HepG2 (cell line): ENCODE measurements around the gene NUDT22. TPM values are rescaled to one million over a fixed set of nuclear protein-coding genes. Genes with fewer than 3 reads are reported as not detected.

Source experiments
- ATF2 ChIP-seq: sonication (generic); formaldehyde crosslinking; IDR thresholded peaks from 2 replicates; pipeline ENCODE4 v1.4.0; 2020; ENCODE audit warnings: missing genetic modification reagents
- KLF6 ChIP-seq: IDR thresholded peaks from 2 replicates; pipeline ENCODE4 v1.8.0; 2016; ENCODE audit warnings: missing biosample characterization, missing genetic modification reagents
- MTF1 ChIP-seq: sonication (generic); formaldehyde crosslinking; IDR thresholded peaks from 2 replicates; pipeline ENCODE4 v1.5.0; 2020; ENCODE audit warnings: missing genetic modification reagents
- MXD3 ChIP-seq: IDR thresholded peaks from 2 replicates; pipeline ENCODE4 v1.6.1; 2016; ENCODE audit warnings: mild to moderate bottlenecking, missing biosample characterization, missing genetic modification reagents
- MYNN ChIP-seq: sonication (generic); formaldehyde crosslinking; IDR thresholded peaks from 2 replicates; pipeline ENCODE4 v1.4.0; 2020; ENCODE audit warnings: mild to moderate bottlenecking, low read depth, missing genetic modification reagents
- TOPORS ChIP-seq: sonication (generic); formaldehyde crosslinking; IDR thresholded peaks from 2 replicates; pipeline ENCODE4 v1.8.0; 2023; ENCODE audit warnings: mild to moderate bottlenecking, missing genetic modification reagents
- ZNF136 ChIP-seq: sonication (generic); formaldehyde crosslinking; IDR thresholded peaks from 2 replicates; pipeline ENCODE4 v1.8.1; 2022; ENCODE audit warnings: low read depth, mild to moderate bottlenecking, moderate library complexity, missing genetic modification reagents
- ZNF234 ChIP-seq: sonication (generic); formaldehyde crosslinking; conservative IDR thresholded peaks from 2 replicates; pipeline ENCODE4 v1.5.1; 2020; ENCODE audit warnings: mild to moderate bottlenecking, missing genetic modification reagents
- ZNF331 ChIP-seq: sonication (generic); formaldehyde crosslinking; IDR thresholded peaks from 2 replicates; pipeline ENCODE4 v1.4.0; 2020; ENCODE audit warnings: missing genetic modification reagents
- ZNF343 ChIP-seq: sonication (generic); formaldehyde crosslinking; IDR thresholded peaks from 2 replicates; pipeline ENCODE4 v1.4.0; 2020; ENCODE audit warnings: mild to moderate bottlenecking, missing genetic modification reagents
- ZNF432 ChIP-seq: sonication (generic); formaldehyde crosslinking; IDR thresholded peaks from 2 replicates; pipeline ENCODE4 v1.5.0; 2020; ENCODE audit warnings: missing genetic modification reagents, mild to moderate bottlenecking, borderline replicate concordance
- ZNF512B ChIP-seq: sonication (generic); formaldehyde crosslinking; IDR thresholded peaks from 2 replicates; pipeline ENCODE4 v1.5.1; 2020; ENCODE audit warnings: missing genetic modification reagents, mild to moderate bottlenecking, borderline replicate concordance
- ZNF660 ChIP-seq: sonication (generic); formaldehyde crosslinking; IDR thresholded peaks from 2 replicates; pipeline ENCODE4 v1.5.1; 2020; ENCODE audit warnings: mild to moderate bottlenecking, low read depth, missing genetic modification reagents, borderline replicate concordance
- ZNF670 ChIP-seq: sonication (generic); formaldehyde crosslinking; IDR thresholded peaks from 2 replicates; pipeline ENCODE4 v1.8.0; 2022; ENCODE audit warnings: mild to moderate bottlenecking, missing genetic modification reagents, borderline replicate concordance
- polyA plus RNA-seq, 8 experiments: library from polyadenylated mRNA; depleted of rRNA in 3 of 8; stranded (reverse) in 7 of 8; unstranded in 1 of 8; fragments of >200 nt; fragmentation: Illumina TruSeq in 4 of 8; extraction: Trizol in 4 of 8; gene quantifications; 2 replicates each; pipeline versions ENCODE4 v1.2.1 to v1.2.3, GENCODE V29; 2011 to 2016; ENCODE audit warnings: low read depth in 4 of 8, missing spikeins in 1 of 8, mixed read lengths in 1 of 8; ENCODE audit not compliant: insufficient read depth in 1 of 8
- total RNA-seq, 5 experiments: library from RNA; depleted of rRNA; stranded (reverse); fragments of >200 nt; fragmentation: Illumina TruSeq; extraction: Trizol; gene quantifications; 2 replicates each; pipeline ENCODE4 v1.2.3, GENCODE V29; 2016; ENCODE audit warnings: low read depth in 1 of 5
- TF ChIP-seq, protein P1 (sequence below): sonication (generic); formaldehyde crosslinking; IDR thresholded peaks from 2 replicates; pipeline ENCODE4 v1.9.0; 2022; ENCODE audit warnings: low read depth, missing genetic modification reagents
- TF ChIP-seq, protein P2 (sequence below): sonication (generic); formaldehyde crosslinking; IDR thresholded peaks from 2 replicates; pipeline ENCODE4 v1.4.0; 2020; ENCODE audit warnings: low read depth, missing genetic modification reagents

The NUDT22 gene
- total and polyA plus RNA-seq, 2 of the 13 experiments (the other 11 are each of a cell fraction or from before 2014, with no cell fraction given) = 33.5 to 39.8 TPM

GRCh38 chr11:64246871-64247728, 21.0 kb downstream of the NUDT22 start, which contains the start of gene PPP1R14B (continued):
- TF ChIP-seq ZNF136 = 0 out of 2 replicates have a peak, but pooled peaks have one; percentile 20
- TF ChIP-seq MXD3 = peak; percentile 82
- TF ChIP-seq, protein P1, sequence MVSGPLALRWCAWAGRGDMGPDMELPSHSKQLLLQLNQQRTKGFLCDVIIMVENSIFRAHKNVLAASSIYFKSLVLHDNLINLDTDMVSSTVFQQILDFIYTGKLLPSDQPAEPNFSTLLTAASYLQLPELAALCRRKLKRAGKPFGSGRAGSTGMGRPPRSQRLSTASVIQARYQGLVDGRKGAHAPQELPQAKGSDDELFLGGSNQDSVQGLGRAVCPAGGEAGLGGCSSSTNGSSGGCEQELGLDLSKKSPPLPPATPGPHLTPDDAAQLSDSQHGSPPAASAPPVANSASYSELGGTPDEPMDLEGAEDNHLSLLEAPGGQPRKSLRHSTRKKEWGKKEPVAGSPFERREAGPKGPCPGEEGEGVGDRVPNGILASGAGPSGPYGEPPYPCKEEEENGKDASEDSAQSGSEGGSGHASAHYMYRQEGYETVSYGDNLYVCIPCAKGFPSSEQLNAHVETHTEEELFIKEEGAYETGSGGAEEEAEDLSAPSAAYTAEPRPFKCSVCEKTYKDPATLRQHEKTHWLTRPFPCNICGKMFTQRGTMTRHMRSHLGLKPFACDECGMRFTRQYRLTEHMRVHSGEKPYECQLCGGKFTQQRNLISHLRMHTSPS (CRISPR knock-in tag) = peak; percentile 55; the same call in 1 of the 2 replicates
- 0 out of 2 replicates have a peak, but pooled peaks have one; percentile 19 for TF ChIP-seq ZNF432 (CRISPR knock-in tag)
- TF ChIP-seq, protein P2, sequence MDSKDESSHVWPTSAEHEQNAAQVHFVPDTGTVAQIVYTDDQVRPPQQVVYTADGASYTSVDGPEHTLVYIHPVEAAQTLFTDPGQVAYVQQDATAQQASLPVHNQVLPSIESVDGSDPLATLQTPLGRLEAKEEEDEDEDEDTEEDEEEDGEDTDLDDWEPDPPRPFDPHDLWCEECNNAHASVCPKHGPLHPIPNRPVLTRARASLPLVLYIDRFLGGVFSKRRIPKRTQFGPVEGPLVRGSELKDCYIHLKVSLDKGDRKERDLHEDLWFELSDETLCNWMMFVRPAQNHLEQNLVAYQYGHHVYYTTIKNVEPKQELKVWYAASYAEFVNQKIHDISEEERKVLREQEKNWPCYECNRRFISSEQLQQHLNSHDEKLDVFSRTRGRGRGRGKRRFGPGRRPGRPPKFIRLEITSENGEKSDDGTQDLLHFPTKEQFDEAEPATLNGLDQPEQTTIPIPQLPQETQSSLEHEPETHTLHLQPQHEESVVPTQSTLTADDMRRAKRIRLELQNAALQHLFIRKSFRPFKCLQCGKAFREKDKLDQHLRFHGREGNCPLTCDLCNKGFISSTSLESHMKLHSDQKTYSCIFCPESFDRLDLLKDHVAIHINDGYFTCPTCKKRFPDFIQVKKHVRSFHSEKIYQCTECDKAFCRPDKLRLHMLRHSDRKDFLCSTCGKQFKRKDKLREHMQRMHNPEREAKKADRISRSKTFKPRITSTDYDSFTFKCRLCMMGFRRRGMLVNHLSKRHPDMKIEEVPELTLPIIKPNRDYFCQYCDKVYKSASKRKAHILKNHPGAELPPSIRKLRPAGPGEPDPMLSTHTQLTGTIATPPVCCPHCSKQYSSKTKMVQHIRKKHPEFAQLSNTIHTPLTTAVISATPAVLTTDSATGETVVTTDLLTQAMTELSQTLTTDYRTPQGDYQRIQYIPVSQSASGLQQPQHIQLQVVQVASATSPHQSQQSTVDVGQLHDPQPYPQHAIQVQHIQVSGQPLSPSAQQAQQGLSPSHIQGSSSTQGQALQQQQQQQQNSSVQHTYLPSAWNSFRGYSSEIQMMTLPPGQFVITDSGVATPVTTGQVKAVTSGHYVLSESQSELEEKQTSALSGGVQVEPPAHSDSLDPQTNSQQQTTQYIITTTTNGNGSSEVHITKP (CRISPR knock-in tag) = no peak
- TF ChIP-seq ZNF343 (CRISPR knock-in tag) = no peak
- TF ChIP-seq KLF6 (CRISPR knock-in tag) = 0 out of 2 replicates have a peak, but pooled peaks have one; percentile 51
- 0 out of 2 replicates have a peak, but pooled peaks have one; percentile 63 for TF ChIP-seq TOPORS (CRISPR knock-in tag)
- TF ChIP-seq ZNF331 (CRISPR knock-in tag) = no peak; the same call in 1 of the 2 replicates
- TF ChIP-seq MTF1 (CRISPR knock-in tag) = no peak
- peak; percentile 41; the same call in 1 of the 2 replicates for TF ChIP-seq ZNF512B
- TF ChIP-seq ZNF660 (CRISPR knock-in tag) = no peak
- no peak for TF ChIP-seq ZNF670 (CRISPR knock-in tag)
- no peak for TF ChIP-seq ATF2 (CRISPR knock-in tag)
- no peak for TF ChIP-seq ZNF234 (CRISPR knock-in tag)
- TF ChIP-seq MYNN = no peak
